HCT116 (cell line): ENCODE results near the gene CROCC. TPM values are rescaled to one million over a fixed set of nuclear protein-coding genes. Genes with fewer than 3 reads are reported as not detected.

ENCODE experiments used
- ATAC-seq: fragments of 200-7000 bp; cut with Tn5 transposase; 2 replicates; pipeline ENCODE4 v1.9.1; 2020; ENCODE audit warnings: mild to moderate bottlenecking, moderate library complexity
- BruUV-seq: library from RNA; stranded (reverse); fragments of 400-500 nt; replicated peaks from 2 replicates; lab custom pipeline; 2021; lab: Mats Ljungman, UMichigan
- CTCF ChIA-PET: fragments of 300-600 bp; sonication (Branson Sonifier 250); formaldehyde crosslinking; loops from one replicate; lab custom pipeline; 2021; ENCODE audit warnings: antibody characterized with exemption; lab: Charles Lee
- POLR2A ChIA-PET: fragments of 300-600, 350-600 bp; sonication (Branson Sonifier 250); formaldehyde crosslinking; loops from one replicate; lab custom pipeline; 2021; ENCODE audit warnings: antibody characterized with exemption; lab: Charles Lee
- RAD21 ChIA-PET, 2 experiments: fragments of 300-600 bp; sonication (Branson Sonifier 250); formaldehyde crosslinking; loops; one replicate each; lab custom pipeline; 2023; ENCODE audit warnings: low total read pairs in 2 of 2; ENCODE audit not compliant: uncharacterized antibody in 2 of 2, unreplicated experiment in 2 of 2, low non-redundant PET in 1 of 2; lab: Charles Lee
- DNase-seq: peaks from one replicate; pipeline ENCODE4 v3.0.0-alpha.2; 2010; ENCODE audit warnings: low read depth, low spot score
- H2AFZ ChIP-seq: fragments of 200-600 bp; shearing (Covaris generic), sonication (generic); 2 replicates; pipeline ENCODE4 v1.6.1; 2017; ENCODE audit warnings: low read depth, mixed run types, mixed read lengths, antibody characterized with exemption, low read length; ENCODE audit not compliant: poor library complexity, severe bottlenecking
- H3K27ac ChIP-seq: 2 replicates; pipeline ENCODE4 v1.5.1; 2012; ENCODE audit warnings: low read depth, low read length
- H3K27me3 ChIP-seq: fragments of 200-600 bp; sonication (generic); 2 replicates; pipeline ENCODE4 v1.6.1; 2016; ENCODE audit warnings: mixed run types, low read length, mixed read lengths; ENCODE audit not compliant: insufficient read depth
- H3K36me3 ChIP-seq, 2 experiments: fragments of 200-500 bp in 1 of 2; fragments of 200-600 bp in 1 of 2; sonication (Bioruptor generic) in 1 of 2; sonication (generic) in 1 of 2; 2 replicates each; pipeline versions ENCODE4 v1.5.1 to v1.6.1; 2014 to 2016; ENCODE audit warnings: low read length in 2 of 2, inconsistent platforms in 1 of 2, mixed read lengths in 1 of 2, mixed run types in 1 of 2; ENCODE audit not compliant: insufficient read depth in 2 of 2, control insufficient read depth in 1 of 2
- H3K4me1 ChIP-seq, 2 experiments: fragments of 200-600 bp in 1 of 2; sonication (generic) in 1 of 2; 2 replicates each; pipeline versions ENCODE4 v1.5.1 to v1.6.1; 2012 to 2017; ENCODE audit warnings: low read length in 2 of 2, inconsistent platforms in 1 of 2, mild to moderate bottlenecking in 1 of 2, mixed read lengths in 1 of 2, mixed run types in 1 of 2, moderate library complexity in 1 of 2; ENCODE audit not compliant: insufficient read depth in 2 of 2, control insufficient read depth in 1 of 2
- H3K4me2 ChIP-seq: fragments of 200-600 bp; sonication (generic); 2 replicates; pipeline ENCODE4 v1.6.1; 2017; ENCODE audit warnings: mixed run types, low read length, mixed read lengths
- H3K4me3 ChIP-seq, 2 experiments: fragments of 200-600 bp in 1 of 2; sonication (generic) in 1 of 2; replicated peaks in 1 of 2; 2 replicates each; pipeline ENCODE4 v1.5.1; 2011 to 2016; ENCODE audit warnings: low read length in 2 of 2, control low read depth in 1 of 2, low read depth in 1 of 2, mild to moderate bottlenecking in 1 of 2, mixed read lengths in 1 of 2, mixed run types in 1 of 2
- H3K79me2 ChIP-seq: fragments of 200-600 bp; sonication (generic); 2 replicates; pipeline ENCODE4 v1.6.1; 2017; ENCODE audit warnings: mild to moderate bottlenecking, mixed run types, low read length, moderate library complexity, mixed read lengths; ENCODE audit not compliant: insufficient read depth
- H3K9ac ChIP-seq: fragments of 200-600 bp; sonication (generic); 2 replicates; pipeline ENCODE4 v1.6.1; 2016; ENCODE audit warnings: low read length, mixed read lengths
- H3K9me2 ChIP-seq: fragments of 200-600 bp; sonication (generic), shearing (Covaris generic); 2 replicates; pipeline ENCODE4 v1.6.1; 2017; ENCODE audit warnings: mixed run types, mild to moderate bottlenecking, moderate library complexity; ENCODE audit not compliant: insufficient read depth
- H3K9me3 ChIP-seq, 2 experiments: fragments of 200-500 bp in 1 of 2; fragments of 200-600 bp in 1 of 2; sonication (Bioruptor generic) in 1 of 2; sonication (generic) in 1 of 2; 2 replicates each; pipeline ENCODE4 v1.6.1; 2014 to 2017; ENCODE audit warnings: low read length in 2 of 2, mixed read lengths in 2 of 2, inconsistent platforms in 1 of 2, low read depth in 1 of 2, mild to moderate bottlenecking in 1 of 2, mixed run types in 1 of 2, moderate library complexity in 1 of 2; ENCODE audit not compliant: control insufficient read depth in 1 of 2, insufficient read depth in 1 of 2
- H4K20me1 ChIP-seq: fragments of 200-600 bp; sonication (generic), shearing (Covaris generic); 2 replicates; pipeline ENCODE4 v1.6.1; 2017; ENCODE audit warnings: mixed run types, mild to moderate bottlenecking, moderate library complexity; ENCODE audit not compliant: insufficient read depth
- CBX3 ChIP-seq: IDR thresholded peaks from 2 replicates; pipeline ENCODE4 v1.6.1; 2012; ENCODE audit warnings: low read depth
- CEBPB ChIP-seq: IDR thresholded peaks from 2 replicates; pipeline ENCODE4 v1.6.1; 2012; ENCODE audit warnings: low read depth
- CTCF ChIP-seq, 3 experiments: fragments of 200-600 bp in 1 of 3; sonication (generic) in 1 of 3; IDR thresholded peaks in 2 of 3; conservative IDR thresholded peaks in 1 of 3; 2 replicates each; pipeline ENCODE4 v1.5.1; 2012 to 2017; ENCODE audit warnings: low read depth in 2 of 3, low read length in 2 of 3, antibody characterized with exemption in 1 of 3, borderline replicate concordance in 1 of 3, control low read depth in 1 of 3, mild to moderate bottlenecking in 1 of 3, mixed read lengths in 1 of 3, mixed run types in 1 of 3, moderate library complexity in 1 of 3; ENCODE audit not compliant: insufficient read depth in 1 of 3
- EGR1 ChIP-seq: IDR thresholded peaks from 2 replicates; pipeline ENCODE4 v1.6.1; 2012; ENCODE audit warnings: low read depth
- ELF1 ChIP-seq: IDR thresholded peaks from 2 replicates; pipeline ENCODE4 v1.6.1; 2012; ENCODE audit warnings: low read depth, borderline replicate concordance
- EZH2 ChIP-seq: fragments of 200-600 bp; sonication (generic); IDR thresholded peaks from 2 replicates; pipeline ENCODE4 v1.6.1; 2017; ENCODE audit warnings: antibody characterized with exemption, mixed run types
- EZH2phosphoT487 ChIP-seq: fragments of 200-600 bp; IDR thresholded peaks from 2 replicates; pipeline ENCODE4 v1.6.1; 2018; ENCODE audit warnings: antibody characterized with exemption, borderline replicate concordance
- JUND ChIP-seq: IDR thresholded peaks from 2 replicates; pipeline ENCODE4 v1.6.1; 2012
- POLR2A ChIP-seq: IDR thresholded peaks from 2 replicates; pipeline ENCODE4 v1.7.0; 2011; ENCODE audit warnings: borderline replicate concordance; ENCODE audit not compliant: insufficient read depth, insufficient read length; ENCODE audit errors: extremely low read depth
- SIN3A ChIP-seq: IDR thresholded peaks from 2 replicates; pipeline ENCODE4 v1.6.1; 2012; ENCODE audit warnings: low read depth
- SP1 ChIP-seq: IDR thresholded peaks from 2 replicates; pipeline ENCODE4 v1.6.1; 2012; ENCODE audit warnings: low read depth
- SRF ChIP-seq: IDR thresholded peaks from 2 replicates; pipeline ENCODE4 v1.6.1; 2012; ENCODE audit warnings: low read depth
- YY1 ChIP-seq: IDR thresholded peaks from 2 replicates; pipeline ENCODE4 v1.6.1; 2011; ENCODE audit warnings: low read length, low read depth, moderate library complexity, mild to moderate bottlenecking; ENCODE audit not compliant: insufficient replicate concordance; ENCODE audit errors: extremely low read depth
- ZBTB33 ChIP-seq: IDR thresholded peaks from 2 replicates; pipeline ENCODE4 v1.6.1; 2011; ENCODE audit warnings: mild to moderate bottlenecking, low read length, moderate library complexity; ENCODE audit not compliant: insufficient replicate concordance; ENCODE audit errors: extremely low read depth
- intact Hi-C: fragments of 100-400 bp; cut with micrococcal nuclease; formaldehyde crosslinking; loops from 2 replicates; pipeline ENCODE4 v1.10.0; 2022
- total RNA-seq: library from RNA; stranded (reverse); gene quantifications from one replicate; pipeline ENCODE4 v1.2.1, GENCODE V29; 2021; ENCODE audit not compliant: unreplicated experiment
- TF ChIP-seq, protein P1 (sequence below): IDR thresholded peaks from 2 replicates; pipeline ENCODE4 v1.6.1; 2012
- TF ChIP-seq, protein P2 (sequence below): IDR thresholded peaks from 2 replicates; pipeline ENCODE4 v1.6.1; 2012

The CROCC gene
- total RNA-seq, 1 experiment from 2014 or later = 30.1 TPM

- no peak for TF ChIP-seq ZBTB33
- TF ChIP-seq CBX3 = no peak
- no peak for TF ChIP-seq CTCF (IDR thresholded peaks at IDR 0.05 in 2 of 3, conservative IDR thresholded peaks at IDR 0.05 in 1 of 3; ENCODE audit: borderline replicate concordance in 1 of 3, insufficient read depth in 1 of 3, low read depth in 2 of 3, low read length in 2 of 3)
- no peak for TF ChIP-seq SRF
- TF ChIP-seq EZH2 = no peak
- TF ChIP-seq ELF1 = no peak
- no peak for TF ChIP-seq CEBPB
- no peak for TF ChIP-seq EGR1
- no peak for TF ChIP-seq YY1
Observed at GRCh38 chr1:16977377-16977776, 55.6 kb downstream of the CROCC start (continued).

- intact Hi-C loops = no loop called here
- BruUV-seq = no TSS peak
- no peak overlapping the region for H3K9ac ChIP-seq
- TF ChIP-seq EZH2 (no peak), SRF (no peak), EZH2phosphoT487 (no peak), CTCF (IDR thresholded peaks at IDR 0.05 in 2 of 3, conservative IDR thresholded peaks at IDR 0.05 in 1 of 3; ENCODE audit: borderline replicate concordance in 1 of 3, insufficient read depth in 1 of 3, low read depth in 2 of 3, low read length in 2 of 3) (no peak), JUND (no peak), ELF1 (no peak), ZBTB33 (no peak), POLR2A (no peak), SIN3A (no peak), SP1 (no peak)
- TF ChIP-seq, protein P1, sequence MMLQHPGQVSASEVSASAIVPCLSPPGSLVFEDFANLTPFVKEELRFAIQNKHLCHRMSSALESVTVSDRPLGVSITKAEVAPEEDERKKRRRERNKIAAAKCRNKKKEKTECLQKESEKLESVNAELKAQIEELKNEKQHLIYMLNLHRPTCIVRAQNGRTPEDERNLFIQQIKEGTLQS = no peak
- TF ChIP-seq, protein P2, sequence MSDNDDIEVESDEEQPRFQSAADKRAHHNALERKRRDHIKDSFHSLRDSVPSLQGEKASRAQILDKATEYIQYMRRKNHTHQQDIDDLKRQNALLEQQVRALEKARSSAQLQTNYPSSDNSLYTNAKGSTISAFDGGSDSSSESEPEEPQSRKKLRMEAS = no peak
Observed at GRCh38 chr1:16978139-16978538, 56.4 kb downstream of the CROCC start.

More at GRCh38 chr1:16978139-16978538, 56.4 kb downstream of the CROCC start:
- H3K27me3 ChIP-seq = no peaks in the 10 kb centered on the region
- peak overlapping the region; percentile 79; the same call in 1 of the 2 replicates for H3K4me2 ChIP-seq
- ATAC-seq = no peak
- H3K79me2 ChIP-seq = peaks cover 30% of the 10 kb centered on the region; the same call in 1 of the 2 replicates
- H3K9me2 ChIP-seq = no peaks in the 10 kb centered on the region
- H3K4me1 ChIP-seq = peaks cover 17 to 32% of the 10 kb centered on the region in 2 experiments
- RAD21 ChIA-PET = no interaction called here
- H3K9me3 ChIP-seq = no peaks in the 10 kb centered on the region
- H4K20me1 ChIP-seq = no peaks in the 10 kb centered on the region
- POLR2A ChIA-PET = no interaction called here
- H3K4me3 ChIP-seq = no peak overlapping the region
- peak overlapping the region; percentile 73; the same call in 1 of the 2 replicates for H3K27ac ChIP-seq
- H2AFZ ChIP-seq = no peak overlapping the region
- no peak for DNase-seq
- H3K36me3 ChIP-seq = peaks cover 0 to 8% of the 10 kb centered on the region in 2 experiments; a peak in 2 of 4 replicates
- CTCF ChIA-PET = no interaction called here
